ENCODE data around the gene CREB1. TPM values are rescaled to one million over a fixed set of nuclear protein-coding genes. Genes with fewer than 3 reads are reported as not detected.
A peak's percentile ranks its signal among the peaks of the same experiment; 100 is the strongest.

Gene CREB1
- total and polyA plus RNA-seq, 9 of the 15 experiments (the other 6 are each of a cell fraction or from before 2014, with no cell fraction given) = 8.9 to 51.3 (median 19.5) TPM

GRCh38 chr2:207491956-207492355, 37.8 kb upstream of the CREB1 start (continued):
- TF ChIP-seq NFXL1 (CRISPR knock-in tag; IDR thresholded peaks at IDR 0.05) (no peak), ETS2 (tag; IDR thresholded peaks at IDR 0.05; ENCODE audit: borderline replicate concordance, poor library complexity, severe bottlenecking) (no peak), NR2C1 (IDR thresholded peaks at IDR 0.05) (no peak), NR2C1 (tag; IDR thresholded peaks at IDR 0.05) (no peak), ZNF140 (CRISPR knock-in tag; IDR thresholded peaks at IDR 0.05) (no peak), SNIP1 (IDR thresholded peaks at IDR 0.05; ENCODE audit: low read depth) (no peak), ZNF408 (CRISPR knock-in tag; IDR thresholded peaks at IDR 0.05; ENCODE audit: low read depth) (no peak), HNRNPK (IDR thresholded peaks at IDR 0.05; ENCODE audit: low read depth, low read length, poor library complexity, severe bottlenecking) (no peak), RB1 (IDR thresholded peaks at IDR 0.05; ENCODE audit: low read depth) (no peak), THRB (CRISPR knock-in tag; conservative IDR thresholded peaks at IDR 0.05) (no peak), USF2 (CRISPR knock-in tag; IDR thresholded peaks at IDR 0.05) (no peak), ZEB2 (IDR thresholded peaks at IDR 0.05) (no peak), ZC3H8 (IDR thresholded peaks at IDR 0.05) (no peak), ZNF518B (CRISPR knock-in tag; IDR thresholded peaks at IDR 0.05) (no peak), POLR2AphosphoS2 (IDR thresholded peaks at IDR 0.05; ENCODE audit: low read length) (no peak), SMAD4 (CRISPR knock-in tag; conservative IDR thresholded peaks at IDR 0.05) (0 out of 2 replicates have a peak, but pooled peaks have one; percentile 15), ZKSCAN1 (IDR thresholded peaks at IDR 0.05; ENCODE audit: low read depth, low read length) (no peak), FOXJ2 (tag; IDR thresholded peaks at IDR 0.05) (no peak), MEF2A (IDR thresholded peaks at IDR 0.05; ENCODE audit: control insufficient read depth, low read depth, low read length) (no peak), TAF9B (IDR thresholded peaks at IDR 0.05; ENCODE audit: partially characterized antibody) (no peak), HSF4 (CRISPR knock-in tag; IDR thresholded peaks at IDR 0.05; ENCODE audit: borderline replicate concordance) (no peak), ATF6 (CRISPR knock-in tag; IDR thresholded peaks at IDR 0.05) (no peak)

Data from K562 (cell line).